OCI-LY7 (cell line): ENCODE measurements around the gene CLP1. TPM values are rescaled to one million over a fixed set of nuclear protein-coding genes. Genes with fewer than 3 reads are reported as not detected.
A peak's percentile ranks its signal among the peaks of the same experiment; 100 is the strongest.

Experiments
- BruUV-seq: library from RNA; stranded (reverse); fragments of 400-500 nt; replicated peaks from 2 replicates; lab custom pipeline; 2021; lab: Mats Ljungman, UMichigan
- CTCF ChIA-PET: fragments of 300-600 bp; sonication (Branson Sonifier 250); formaldehyde crosslinking; loops from one replicate; lab custom pipeline; 2022; ENCODE audit warnings: antibody characterized with exemption; ENCODE audit not compliant: unreplicated experiment; lab: Charles Lee
- POLR2A ChIA-PET: fragments of 300-600 bp; sonication (Branson Sonifier 250); formaldehyde crosslinking; loops from one replicate; lab custom pipeline; 2022; ENCODE audit warnings: antibody characterized with exemption; lab: Charles Lee
- DNase-seq: peaks from one replicate; pipeline ENCODE4 v3.0.0-alpha.2; 2015; ENCODE audit warnings: low spot score
- H2AFZ ChIP-seq: fragments of 200-600 bp; sonication (generic), shearing (Covaris generic); 2 replicates; pipeline ENCODE4 v1.6.1; 2014; ENCODE audit warnings: mild to moderate bottlenecking, antibody characterized with exemption, low read length, moderate library complexity
- H3K27ac ChIP-seq: fragments of 200-600 bp; sonication (generic); 2 replicates; pipeline ENCODE4 v1.5.1; 2014; ENCODE audit warnings: mixed run types, low read depth, mild to moderate bottlenecking, moderate library complexity, low read length, inconsistent platforms; ENCODE audit not compliant: poor library complexity, severe bottlenecking
- H3K36me3 ChIP-seq: fragments of 200-600 bp; sonication (generic); 2 replicates; pipeline ENCODE4 v1.6.1; 2014; ENCODE audit warnings: mild to moderate bottlenecking, antibody characterized with exemption, low read length, moderate library complexity, mixed read lengths; ENCODE audit not compliant: insufficient read depth
- H3K4me1 ChIP-seq: fragments of 200-600 bp; sonication (generic); 2 replicates; pipeline ENCODE4 v1.5.1; 2014; ENCODE audit warnings: mild to moderate bottlenecking, low read length; ENCODE audit not compliant: insufficient read depth, poor library complexity, severe bottlenecking
- H3K4me2 ChIP-seq: fragments of 200-600 bp; sonication (generic); 2 replicates; pipeline ENCODE4 v1.6.1; 2014; ENCODE audit warnings: mild to moderate bottlenecking, low read length
- H3K4me3 ChIP-seq: fragments of 200-600 bp; sonication (generic); 2 replicates; pipeline ENCODE4 v1.5.1; 2014; ENCODE audit warnings: mild to moderate bottlenecking, low read depth, low read length; ENCODE audit not compliant: poor library complexity, severe bottlenecking
- H3K79me2 ChIP-seq: fragments of 200-600 bp; sonication (generic); 2 replicates; pipeline ENCODE4 v1.6.1; 2016; ENCODE audit warnings: low read depth, mild to moderate bottlenecking, low read length, moderate library complexity, mixed read lengths; ENCODE audit not compliant: insufficient read depth
- H3K9me2 ChIP-seq: fragments of 200-600 bp; sonication (generic); 2 replicates; pipeline ENCODE4 v1.6.1; 2016; ENCODE audit warnings: mild to moderate bottlenecking, low read length, mixed read lengths; ENCODE audit not compliant: insufficient read depth
- H3K9me3 ChIP-seq: fragments of 200-600 bp; sonication (generic); 2 replicates; pipeline ENCODE4 v1.6.1; 2014; ENCODE audit warnings: mild to moderate bottlenecking, mixed run types, low read length, mixed read lengths
- H4K20me1 ChIP-seq: fragments of 200-600 bp; sonication (generic); 2 replicates; pipeline ENCODE4 v1.6.1; 2014; ENCODE audit warnings: mild to moderate bottlenecking, antibody characterized with exemption, low read length, moderate library complexity, mixed read lengths; ENCODE audit not compliant: insufficient read depth
- EZH2phosphoT487 ChIP-seq: fragments of 200-600 bp; sonication (generic); IDR thresholded peaks from 2 replicates; pipeline ENCODE4 v1.6.1; 2018; ENCODE audit warnings: low read depth, borderline replicate concordance, mild to moderate bottlenecking, mixed run types, antibody characterized with exemption, low read length, moderate library complexity, mixed read lengths
- intact Hi-C: fragments of 100-400 bp; cut with micrococcal nuclease; formaldehyde crosslinking; loops from one replicate; pipeline ENCODE4 v1.10.0; 2022; ENCODE audit not compliant: unreplicated experiment
- total RNA-seq, 2 experiments: library from RNA; depleted of rRNA in 1 of 2; stranded (reverse); fragments of >200 nt in 1 of 2; shearing (Covaris generic) in 1 of 2; gene quantifications; 2 replicates each; pipeline ENCODE4 v1.2.3, GENCODE V29; 2014 to 2022
- TF ChIP-seq, protein P1 (sequence below): fragments of 200-600 bp; sonication (generic); conservative IDR thresholded peaks from 2 replicates; pipeline ENCODE4 v1.5.1; 2014; ENCODE audit warnings: mild to moderate bottlenecking, antibody characterized with exemption, low read length, moderate library complexity, mixed read lengths

CLP1 gene
- total RNA-seq, 2 experiments from 2014 or later, result 18.5 to 20.8 TPM

DNA sequence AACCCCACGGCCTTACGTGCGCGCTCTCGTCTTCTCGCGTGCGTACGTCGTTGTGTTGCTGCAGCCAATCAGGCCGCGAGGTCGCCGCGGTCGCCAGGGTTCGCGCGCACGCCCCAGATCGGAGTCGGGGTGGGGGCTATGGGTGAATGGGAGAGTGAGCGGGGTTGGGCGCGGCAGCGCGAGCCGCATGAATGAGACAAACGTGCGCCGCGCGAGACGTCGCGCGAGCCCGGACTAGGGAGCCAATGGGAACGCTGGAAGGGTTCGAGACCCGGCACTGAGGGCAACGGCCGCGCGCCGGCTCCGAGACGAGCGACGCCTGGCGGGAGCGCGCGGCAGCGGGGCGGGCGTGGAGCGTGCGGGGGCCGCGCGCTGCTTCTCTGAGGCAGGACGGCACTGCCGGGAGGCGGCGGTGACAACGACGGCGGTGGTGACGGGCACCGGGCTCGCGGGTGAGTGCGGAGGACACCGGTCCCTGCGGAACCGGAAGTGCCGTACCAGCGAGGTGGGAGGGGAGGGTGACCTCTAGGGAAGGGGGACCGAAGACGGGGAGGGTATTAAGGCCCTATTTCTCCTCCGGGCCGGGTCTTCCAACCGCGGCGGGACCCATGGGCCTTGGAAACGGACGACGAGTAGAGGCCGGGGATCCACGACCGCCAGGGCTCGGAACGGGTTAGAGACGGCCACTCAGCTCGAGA is 10.3 kb downstream of the CLP1 start, which contains the start of gene ZDHHC5:
ZDHHC5 (plus strand) TSS at position 379 of the 698 bp plus-strand sequence. CDS start 4,977 bp downstream, outside the sequence.
- H3K36me3 ChIP-seq, result peaks cover 31% of the 10 kb centered on the region
- no peaks in the 10 kb centered on the region for H3K9me3 ChIP-seq
- ChIA-PET POLR2A (interaction anchor here (0.5 to 1.8 kb wide), 3 partner anchors 11 to 35 kb away, joined by 4 to 12 read pairs (median 6); partner anchors contain the start of gene CLP1), CTCF (interaction anchor here (1.3 to 1.4 kb wide), 2 partner anchors 27 to 174 kb away, joined by 3 to 4 read pairs; no protein-coding TSS in a partner anchor)
- peak within 1 kb of the TSS; percentile 90 for H2AFZ ChIP-seq
- intact Hi-C loops, result loop anchor here (1.0 to 5.0 kb wide), 6 partner anchors 44 to 909 kb away; partner anchors contain the start of genes LPXN, MED19, SELENOH and TMX2
- H3K27ac ChIP-seq, result peak within 1 kb of the TSS; percentile 88
- TF ChIP-seq, protein P1, sequence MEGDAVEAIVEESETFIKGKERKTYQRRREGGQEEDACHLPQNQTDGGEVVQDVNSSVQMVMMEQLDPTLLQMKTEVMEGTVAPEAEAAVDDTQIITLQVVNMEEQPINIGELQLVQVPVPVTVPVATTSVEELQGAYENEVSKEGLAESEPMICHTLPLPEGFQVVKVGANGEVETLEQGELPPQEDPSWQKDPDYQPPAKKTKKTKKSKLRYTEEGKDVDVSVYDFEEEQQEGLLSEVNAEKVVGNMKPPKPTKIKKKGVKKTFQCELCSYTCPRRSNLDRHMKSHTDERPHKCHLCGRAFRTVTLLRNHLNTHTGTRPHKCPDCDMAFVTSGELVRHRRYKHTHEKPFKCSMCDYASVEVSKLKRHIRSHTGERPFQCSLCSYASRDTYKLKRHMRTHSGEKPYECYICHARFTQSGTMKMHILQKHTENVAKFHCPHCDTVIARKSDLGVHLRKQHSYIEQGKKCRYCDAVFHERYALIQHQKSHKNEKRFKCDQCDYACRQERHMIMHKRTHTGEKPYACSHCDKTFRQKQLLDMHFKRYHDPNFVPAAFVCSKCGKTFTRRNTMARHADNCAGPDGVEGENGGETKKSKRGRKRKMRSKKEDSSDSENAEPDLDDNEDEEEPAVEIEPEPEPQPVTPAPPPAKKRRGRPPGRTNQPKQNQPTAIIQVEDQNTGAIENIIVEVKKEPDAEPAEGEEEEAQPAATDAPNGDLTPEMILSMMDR, result peak; percentile 34
- TF ChIP-seq EZH2phosphoT487, result no peak
- no TSS peak for BruUV-seq
- H3K9me2 ChIP-seq, result no peaks in the 10 kb centered on the region
- peak; percentile 99 for DNase-seq
- peaks cover 48% of the 10 kb centered on the region for H3K79me2 ChIP-seq
- peaks cover 37% of the 10 kb centered on the region for H4K20me1 ChIP-seq
- H3K4me2 ChIP-seq, result peak within 1 kb of the TSS; percentile 94
- H3K4me1 ChIP-seq, result peaks cover 23% of the 10 kb centered on the region
- H3K4me3 ChIP-seq, result peak within 1 kb of the TSS; percentile 94

DNA sequence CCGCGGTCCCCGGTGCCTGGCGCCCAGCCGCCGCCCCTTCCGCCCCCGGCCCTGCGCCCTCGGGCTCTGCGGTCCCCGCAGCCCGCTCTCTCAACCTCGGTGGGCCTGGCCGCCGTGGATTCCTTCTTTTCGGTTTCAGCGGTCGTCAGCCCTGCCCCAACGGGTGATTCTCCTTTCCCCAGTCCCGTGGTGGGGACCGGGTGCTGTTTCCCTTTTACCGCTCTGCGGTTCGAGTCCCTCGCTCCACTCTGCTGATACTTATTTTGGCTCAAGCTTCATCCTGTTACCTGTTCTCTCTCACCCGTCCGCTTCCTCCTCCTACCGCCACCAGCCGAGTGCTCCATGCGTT is 10.8 kb downstream of the CLP1 start:
- DNase-seq, result peak; percentile 62
- Histone ChIP-seq H2AFZ (peak overlapping the region; percentile 56; the same call in 1 of the 2 replicates), H3K4me3 (peak overlapping the region; percentile 94), H3K9me2 (no peaks in the 10 kb centered on the region), H4K20me1 (peaks cover 37% of the 10 kb centered on the region), H3K4me2 (peak overlapping the region; percentile 93), H3K79me2 (peaks cover 53% of the 10 kb centered on the region), H3K4me1 (peaks cover 23% of the 10 kb centered on the region), H3K36me3 (peaks cover 33% of the 10 kb centered on the region), H3K27ac (peak overlapping the region; percentile 88), H3K9me3 (no peaks in the 10 kb centered on the region)
- TF ChIP-seq, protein P1, result no peak
- no peak for TF ChIP-seq EZH2phosphoT487
- BruUV-seq, result no TSS peak
- intact Hi-C loops, result loop anchor here (5.0 kb wide), 3 partner anchors 156 to 909 kb away; partner anchors contain the start of genes LPXN and ZFP91
- ChIA-PET CTCF (interaction anchor here (1.3 to 1.4 kb wide), 2 partner anchors 27 to 175 kb away, joined by 3 to 4 read pairs; no protein-coding TSS in a partner anchor), POLR2A (interaction anchor here (0.5 kb wide), 1 partner anchor 29 kb away, joined by 4 read pairs; no protein-coding TSS in a partner anchor)
